HG02759 (cell line): ENCODE data around the gene ASB3.
"Not testable (repeated sequence)": the region's sequence is repeated elsewhere in the genome, so short reads cannot be mapped to it uniquely, and the experiment has no call there.

Experiments used
- ATAC-seq: cut with Tn5 transposase; IDR thresholded peaks from one replicate; pipeline ENCODE4 v1.9.1; 2021; ENCODE audit warnings: mild to moderate bottlenecking, moderate library complexity; ENCODE audit not compliant: unreplicated experiment

ASB3 gene

DNA sequence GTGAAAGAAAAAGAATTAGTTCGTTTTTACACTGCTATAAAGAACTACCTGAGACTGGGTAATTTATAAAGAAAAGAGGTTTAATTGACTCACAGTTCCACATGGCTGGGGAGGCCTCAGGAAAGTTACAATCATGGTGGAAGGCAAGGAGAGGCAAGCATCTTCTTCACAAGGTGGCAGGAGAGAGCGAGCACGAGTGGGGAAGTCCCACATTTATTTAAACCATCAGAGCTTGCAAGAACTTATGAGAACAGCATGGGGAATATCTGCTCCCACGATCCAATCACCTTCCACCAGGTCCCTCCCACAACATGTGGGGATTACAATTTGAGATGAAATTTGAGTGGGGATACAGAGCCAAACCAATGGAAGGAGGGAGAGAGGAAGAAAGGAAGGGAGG is 128.3 kb downstream of the ASB3 start:
- ATAC-seq, result not testable (repeated sequence)

DNA sequence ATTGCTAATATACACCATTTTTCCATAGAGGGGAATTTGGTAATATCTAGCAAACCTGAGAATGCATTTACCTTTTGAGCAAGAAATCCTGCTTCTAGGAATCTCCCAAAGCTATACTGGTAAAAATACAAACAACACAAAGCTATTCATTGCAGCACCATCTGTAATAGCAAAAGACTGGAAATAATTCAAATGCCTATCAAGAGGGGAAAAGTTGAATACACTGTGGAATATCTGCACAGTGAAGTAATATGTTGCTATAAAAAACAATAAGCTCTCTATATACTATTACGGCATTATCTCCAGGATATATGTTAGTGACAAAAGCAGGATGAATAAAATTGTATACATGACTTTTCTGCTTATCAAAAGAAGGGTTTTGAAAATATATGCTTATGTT is 131.5 kb downstream of the ASB3 start:
- ATAC-seq, result no peak

DNA sequence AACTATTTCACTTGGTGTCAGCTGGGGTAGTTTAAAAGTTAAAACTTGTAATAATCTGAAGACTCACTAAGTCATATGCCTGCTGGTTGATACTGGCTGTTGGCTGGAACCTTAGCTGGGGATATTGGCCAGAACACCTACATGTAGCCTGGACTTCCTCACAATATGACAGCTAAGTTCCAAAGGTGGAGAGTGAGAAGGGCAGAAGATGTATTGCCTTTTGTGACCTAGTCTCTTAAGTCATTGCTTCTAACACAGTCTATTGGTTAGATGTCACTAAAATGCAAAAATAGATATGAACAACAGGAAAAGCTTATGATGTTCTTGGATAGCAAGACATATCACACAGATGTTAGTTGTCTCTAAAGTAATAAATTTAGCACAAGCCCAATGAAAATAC is 132.4 kb downstream of the ASB3 start:
- ATAC-seq, result no peak

DNA sequence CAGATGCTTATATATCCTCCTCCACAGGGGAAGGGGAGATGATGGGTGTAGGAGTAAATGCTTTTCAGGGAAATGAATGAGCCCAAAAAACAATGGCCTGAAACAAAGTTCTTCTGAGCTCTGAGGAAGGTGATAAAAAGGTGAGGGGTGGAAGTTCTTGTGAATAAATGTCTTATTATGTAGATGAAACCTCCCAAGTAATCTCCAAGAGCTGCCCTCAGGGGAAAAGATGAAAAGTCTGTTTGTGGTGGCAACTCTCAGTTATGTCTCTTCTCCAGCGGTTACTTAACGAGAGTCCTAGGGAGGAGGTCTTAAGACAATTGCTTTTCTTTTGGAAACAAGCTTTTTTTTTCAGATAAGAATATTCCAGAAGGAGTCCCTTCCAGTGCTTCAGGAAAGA is 134.6 kb downstream of the ASB3 start:
- no peak for ATAC-seq

DNA sequence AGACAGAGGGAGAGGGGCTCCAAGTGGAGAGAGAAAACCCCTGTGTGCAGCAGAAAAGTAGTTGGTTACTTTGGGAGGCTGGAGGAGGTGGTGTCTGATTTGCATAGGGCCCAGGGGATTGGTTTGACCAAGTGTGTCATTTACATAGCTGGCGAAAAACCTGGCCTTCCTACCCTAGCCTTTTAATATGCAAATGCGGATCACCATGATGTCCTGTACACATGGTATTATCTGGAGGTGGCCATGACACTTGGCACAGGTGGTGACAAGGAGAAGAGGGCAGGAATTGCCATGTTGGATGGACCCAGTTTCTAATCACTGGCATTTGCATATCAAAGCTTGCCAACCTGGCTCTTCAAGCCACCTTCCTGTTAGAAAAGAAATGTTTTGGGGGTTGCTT is 140.0 kb downstream of the ASB3 start:
- ATAC-seq, result no peak

DNA sequence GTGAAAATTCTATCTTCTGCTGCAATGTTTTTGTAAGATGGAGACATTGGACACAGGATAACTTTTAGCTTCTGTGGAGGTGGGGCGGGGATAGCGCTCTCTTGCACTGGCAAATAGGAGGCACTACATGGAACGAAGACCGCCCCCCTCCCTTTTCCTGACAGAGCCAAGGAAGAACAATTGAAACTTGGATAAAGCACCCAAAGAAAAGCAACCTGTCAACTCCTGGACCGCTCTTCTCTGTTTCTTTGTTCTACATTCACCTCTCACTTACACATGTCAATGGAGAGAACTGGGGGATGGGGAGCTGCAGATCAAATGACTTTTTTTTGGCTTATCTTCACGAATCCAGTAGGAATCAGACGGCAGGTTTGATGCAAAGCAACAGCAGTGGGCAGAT is 145.5 kb downstream of the ASB3 start:
- ATAC-seq, result no peak

DNA sequence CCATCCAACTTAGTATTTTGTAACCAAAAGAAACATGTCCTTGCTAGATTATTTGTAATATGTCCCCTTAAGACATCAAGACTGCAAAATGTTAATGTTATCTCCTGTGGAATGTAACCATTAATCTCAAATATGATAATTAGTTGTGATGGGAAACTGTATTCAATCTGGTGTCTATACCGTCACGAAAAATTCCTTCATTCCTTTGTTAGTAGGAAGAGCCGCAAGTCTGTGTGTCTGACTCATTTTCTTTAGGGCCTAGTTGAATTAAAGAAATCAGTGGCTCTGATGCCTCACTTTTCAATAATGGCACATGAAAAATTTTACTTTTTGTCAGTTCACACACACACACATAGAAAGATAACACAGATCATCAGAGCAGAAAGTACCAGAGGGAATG is 146.3 kb downstream of the ASB3 start:
- no peak for ATAC-seq

DNA sequence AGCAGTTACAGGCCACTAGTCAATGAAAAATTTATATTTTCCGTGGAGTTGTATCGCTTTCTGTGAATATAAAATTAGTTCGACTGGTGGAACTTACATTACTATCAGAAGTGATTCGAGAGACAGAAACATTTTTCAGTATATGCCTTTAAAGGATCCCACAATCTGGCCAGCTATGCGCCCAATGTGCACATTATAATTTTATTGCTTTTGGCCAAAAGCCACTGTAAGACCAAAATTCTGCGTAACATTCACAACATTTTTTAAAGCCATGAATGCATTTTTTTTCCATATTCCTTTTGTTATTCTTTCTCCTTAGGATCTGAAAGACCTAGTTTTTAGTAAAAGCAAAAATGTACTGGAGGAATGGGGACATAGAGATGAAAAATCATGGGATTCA is 150.2 kb downstream of the ASB3 start:
- ATAC-seq, result no peak

DNA sequence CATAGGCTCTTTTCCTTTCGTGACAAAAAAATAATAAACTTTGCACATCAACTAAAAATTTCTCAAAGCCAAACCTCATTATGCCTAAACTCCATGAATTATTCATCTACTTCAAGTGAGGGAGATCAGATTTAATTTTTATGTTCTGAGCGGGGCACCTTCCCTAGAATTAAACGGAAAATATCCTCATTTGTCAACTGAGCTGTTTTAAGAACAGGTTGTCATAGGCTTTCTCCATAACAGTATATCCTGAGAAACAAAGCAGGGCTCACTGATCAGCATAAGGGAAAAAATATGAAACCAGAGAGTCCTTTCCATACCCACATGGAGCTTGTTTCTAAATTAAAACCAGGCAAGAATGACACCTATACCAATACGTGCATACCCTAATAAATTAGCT is 150.6 kb downstream of the ASB3 start:
- ATAC-seq, result no peak

DNA sequence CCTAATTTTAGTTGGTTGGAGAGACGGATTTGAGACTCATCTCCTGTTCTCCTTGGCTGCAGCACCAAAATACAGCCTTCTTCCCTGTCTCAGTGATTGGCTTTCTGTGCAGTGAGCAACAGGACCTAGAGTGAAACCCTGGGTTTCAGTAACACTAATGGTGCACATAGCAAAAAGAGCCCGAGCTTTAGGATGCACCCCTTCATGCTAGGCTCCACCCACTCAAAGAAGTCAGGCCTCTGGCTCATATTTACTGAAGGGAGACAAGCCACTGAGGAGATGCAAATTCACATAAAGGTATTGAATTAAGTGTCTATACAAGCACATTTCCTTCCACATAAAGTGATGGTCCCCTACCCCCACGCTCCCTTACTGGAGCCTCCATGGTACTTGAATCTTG is 151.1 kb downstream of the ASB3 start:
- ATAC-seq, result no peak

DNA sequence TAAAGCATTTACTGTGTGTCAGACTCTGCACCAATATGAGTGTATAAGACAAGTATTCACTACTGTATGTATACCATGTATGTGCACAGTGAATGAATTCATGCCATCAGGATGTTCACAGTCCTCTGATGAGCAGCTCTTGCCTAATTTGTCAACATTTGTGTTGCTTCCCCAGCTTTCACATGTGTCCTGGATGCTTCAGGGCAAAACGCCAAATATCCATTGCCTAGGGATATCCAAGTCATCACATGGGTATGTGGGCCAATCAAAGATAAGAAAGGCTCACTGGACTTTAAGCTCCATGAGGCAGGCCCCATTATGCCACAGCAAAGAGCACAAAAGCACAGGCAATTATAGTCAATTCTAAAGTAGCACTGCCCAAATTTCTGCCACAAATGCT is 153.3 kb downstream of the ASB3 start:
- no peak for ATAC-seq

DNA sequence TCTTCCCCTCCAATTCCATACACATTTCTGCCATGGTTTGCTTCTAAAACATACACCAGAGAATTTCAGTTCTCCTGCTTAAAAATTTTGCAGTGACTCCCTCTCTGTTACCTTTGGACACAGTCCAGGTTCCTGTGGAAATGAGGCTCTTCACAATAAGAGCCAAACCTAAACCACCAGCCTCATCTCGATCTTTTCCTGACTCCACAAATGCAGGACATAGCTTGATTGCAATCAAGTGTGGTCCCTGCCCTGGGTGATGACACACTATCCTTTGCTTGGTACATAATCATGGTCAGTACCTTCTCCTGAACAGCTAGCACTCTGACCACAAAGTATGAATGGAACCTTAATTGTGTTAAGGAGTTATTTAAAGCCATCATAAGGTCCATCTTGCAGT is 154.0 kb downstream of the ASB3 start:
- ATAC-seq, result no peak

DNA sequence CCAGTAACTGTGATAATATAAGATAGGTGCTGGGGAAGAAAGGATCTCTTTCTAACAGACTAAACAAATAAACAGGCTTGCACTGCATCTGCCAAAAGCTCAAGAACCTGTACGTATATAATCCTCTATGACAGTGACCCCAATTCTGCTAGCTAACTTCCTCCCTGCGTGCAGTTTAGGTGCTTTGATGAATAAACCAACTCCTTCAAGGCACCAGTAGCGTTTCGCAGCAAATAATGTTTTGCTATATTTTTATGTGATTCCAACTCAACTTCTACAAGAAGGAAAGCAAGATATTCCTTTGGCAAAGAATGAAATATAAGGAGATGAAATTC is 154.7 kb downstream of the ASB3 start:
- ATAC-seq, result no peak

DNA sequence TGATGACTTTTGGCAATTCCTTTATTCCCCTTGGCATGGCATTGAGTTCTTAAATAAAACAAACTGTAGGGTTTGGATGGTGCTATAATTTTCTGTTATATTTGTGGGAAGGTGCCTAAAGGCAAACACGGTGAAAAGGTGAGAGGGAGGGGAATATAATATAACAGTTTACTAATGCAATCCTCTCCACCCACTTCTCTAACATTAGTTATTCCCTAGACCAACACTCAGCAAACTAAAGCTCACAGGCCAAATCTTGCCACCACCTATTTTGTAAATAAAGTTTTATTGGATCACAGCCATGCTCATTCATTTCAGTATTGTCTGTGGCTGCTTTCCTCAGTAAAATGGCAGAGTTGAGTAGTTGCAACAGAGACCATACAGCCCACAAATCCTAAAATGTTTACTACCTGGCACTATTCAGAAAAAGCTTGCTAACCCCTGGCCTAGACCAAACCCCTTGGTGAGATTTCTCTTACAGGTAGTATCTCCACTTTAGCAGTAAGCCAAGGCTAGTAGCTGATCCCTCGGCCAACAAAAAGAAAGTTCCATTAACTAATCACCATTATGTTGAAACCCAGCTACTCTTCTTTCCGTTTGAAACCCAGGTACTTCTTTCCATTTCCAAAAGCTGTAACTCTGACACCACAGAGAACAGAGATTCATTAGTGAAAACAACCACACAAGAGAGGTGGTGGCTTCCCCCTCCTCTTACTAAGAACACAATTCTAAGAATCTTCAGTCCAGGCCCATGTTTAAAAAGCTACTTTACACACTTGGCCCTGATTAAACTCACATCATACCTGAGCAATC is 155.2 kb downstream of the ASB3 start:
- no peak for ATAC-seq

DNA sequence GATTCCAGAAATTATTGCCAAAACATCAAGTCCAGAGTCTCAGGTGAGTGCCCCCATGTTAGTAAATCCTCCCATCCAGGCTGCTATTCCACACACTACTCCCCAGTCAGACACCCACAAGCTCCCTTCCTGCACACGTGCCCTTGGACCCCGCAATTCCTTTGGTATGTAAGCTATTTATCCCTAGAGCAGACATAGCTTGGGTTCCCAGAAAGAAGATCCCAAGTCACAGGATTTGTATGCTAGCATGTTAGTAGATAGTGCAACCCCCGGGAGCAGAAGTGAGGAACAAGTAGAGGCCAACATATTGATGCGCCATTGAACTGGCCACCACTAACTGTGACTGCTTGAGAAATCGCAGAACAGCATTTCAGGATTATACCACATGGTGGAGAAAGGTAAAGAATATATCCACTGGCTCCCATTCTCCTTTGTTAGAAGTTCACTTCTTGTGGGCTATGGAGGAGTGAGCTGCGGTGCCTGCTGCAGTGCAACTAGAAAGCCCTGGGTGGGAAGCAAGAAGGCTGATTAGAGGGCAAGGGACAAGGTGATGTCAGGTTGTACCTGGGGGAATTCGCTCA is 156.6 kb downstream of the ASB3 start:
- no peak for ATAC-seq

DNA sequence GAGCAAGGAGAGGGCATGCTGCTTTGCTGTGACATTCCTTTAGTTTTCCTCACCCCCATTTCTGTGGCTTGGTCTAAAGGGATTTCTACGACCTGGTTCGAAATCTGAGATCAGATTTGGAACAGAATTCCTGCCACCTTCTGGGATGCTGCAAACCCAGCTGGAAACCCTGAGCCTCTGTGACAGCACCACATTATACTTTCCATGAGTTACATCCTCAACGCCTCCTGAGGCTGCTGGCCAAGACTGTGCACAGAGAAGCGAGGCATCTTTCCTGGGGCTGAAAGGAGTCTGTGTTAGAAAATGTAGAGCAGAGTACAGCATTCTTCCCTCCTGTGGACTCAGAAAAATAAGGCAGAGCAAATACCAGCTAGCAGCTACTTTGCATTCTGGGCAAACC is 157.3 kb downstream of the ASB3 start:
- no peak for ATAC-seq

DNA sequence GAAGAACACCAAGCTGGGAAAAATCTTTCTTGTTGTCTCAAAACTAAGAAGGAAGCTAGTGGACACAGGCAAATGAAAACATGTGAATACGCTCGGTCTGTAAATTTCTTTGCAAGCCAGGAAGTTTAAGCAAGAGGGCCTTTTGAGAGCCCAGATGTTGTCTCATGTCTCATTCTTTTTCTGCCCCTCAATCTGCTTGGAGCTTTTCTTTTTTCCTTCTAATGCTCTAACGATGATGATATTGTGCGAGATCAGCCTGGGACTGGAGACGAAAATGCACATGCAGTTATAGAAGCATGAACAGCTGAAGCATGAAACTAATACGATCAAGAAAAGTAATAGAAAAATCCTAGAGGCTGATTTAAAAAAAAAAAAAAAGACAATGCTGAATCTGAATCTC is 157.8 kb downstream of the ASB3 start:
- ATAC-seq, result no peak

DNA sequence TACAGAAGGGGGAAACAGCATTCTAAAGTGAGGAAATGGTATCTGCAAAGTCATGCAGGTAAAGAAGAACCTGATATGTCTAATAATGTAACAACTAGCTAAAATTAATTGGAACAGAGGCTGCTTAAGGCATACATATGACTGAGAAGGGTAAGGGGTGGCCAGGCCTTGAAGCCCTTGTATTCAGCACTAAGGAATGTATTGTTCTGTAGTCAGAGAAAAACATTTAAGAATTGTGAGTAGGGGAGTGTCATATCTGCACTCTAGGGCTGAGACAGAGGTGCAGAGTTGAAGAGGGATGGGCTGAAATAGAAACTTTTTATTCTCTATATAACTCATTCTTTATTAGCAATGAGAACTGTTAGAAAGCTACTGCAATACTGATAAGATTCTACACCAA is 164.6 kb downstream of the ASB3 start:
- no peak for ATAC-seq

DNA sequence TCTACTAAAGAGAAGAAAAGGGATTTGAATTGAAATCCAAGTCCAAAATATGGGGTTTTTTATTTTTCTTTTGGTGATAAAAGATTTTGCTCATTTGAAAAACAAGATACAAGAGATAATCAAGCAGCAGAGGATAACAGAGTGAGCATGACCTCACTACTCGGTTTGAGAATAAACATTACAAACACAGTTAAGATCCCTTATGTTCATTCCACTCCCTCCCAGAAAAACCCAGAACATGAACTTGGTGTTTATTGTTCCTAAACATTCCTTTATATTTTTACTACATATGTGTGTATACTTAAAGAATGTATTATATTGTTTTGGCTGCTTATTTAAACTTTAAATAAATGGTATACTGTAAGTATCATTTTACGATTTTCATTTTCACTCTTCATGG is 165.8 kb downstream of the ASB3 start:
- no peak for ATAC-seq
